ENCODE results near the gene ZDHHC11B. TPM values are rescaled to one million over a fixed set of nuclear protein-coding genes. Genes with fewer than 3 reads are reported as not detected.

Gene ZDHHC11B
- total and polyA plus RNA-seq, 2 of the 13 experiments (the other 11 are each of a cell fraction or from before 2014, with no cell fraction given) = 0.11 to 0.12 TPM

DNA sequence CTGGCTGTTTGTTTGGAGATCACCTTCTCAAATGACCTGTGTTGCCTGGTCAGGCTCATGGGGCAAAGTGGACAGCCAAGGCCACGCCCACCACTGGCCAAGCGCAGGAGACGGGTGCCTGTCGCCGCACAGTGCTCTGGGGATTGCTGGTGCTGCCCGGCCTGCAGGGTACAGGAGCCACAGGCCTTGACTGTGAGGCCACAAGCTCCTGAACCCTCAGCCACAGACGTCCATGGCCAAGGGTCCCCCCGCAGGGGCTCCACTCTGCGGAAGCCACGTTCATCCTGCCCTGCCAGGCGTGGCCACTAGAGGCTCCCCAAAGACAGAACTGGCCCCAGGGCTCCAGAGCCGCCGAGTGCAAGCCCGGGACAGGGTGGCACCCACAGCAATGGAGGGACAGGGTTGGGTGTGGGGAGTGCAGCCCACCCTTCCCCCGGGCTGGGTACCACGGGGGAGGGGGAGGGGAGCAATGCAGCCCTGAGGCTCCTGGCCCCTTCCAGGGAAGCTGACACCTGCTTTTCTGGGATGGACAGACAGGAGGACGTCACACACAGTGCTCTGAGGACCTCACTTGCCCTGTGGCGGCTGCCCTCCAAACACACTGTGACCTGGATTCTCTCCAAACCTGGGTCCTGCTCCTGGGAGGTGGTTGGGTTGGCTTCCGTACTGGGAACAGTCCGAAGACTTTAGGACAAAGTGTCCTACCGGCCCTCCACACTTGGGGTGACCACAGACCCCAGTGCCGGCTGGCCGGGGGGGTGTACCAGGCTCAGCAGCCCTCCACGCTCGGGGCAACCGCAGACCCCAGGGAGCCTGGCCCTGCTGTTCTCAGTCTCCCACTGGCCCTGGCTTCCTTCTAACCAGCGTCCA, 112.8 kb downstream of the ZDHHC11B start (continued):
- TF ChIP-seq HES4 (CRISPR knock-in tag; IDR thresholded peaks at IDR 0.05; ENCODE audit: borderline replicate concordance) (no peak), ZNF597 (CRISPR knock-in tag; IDR thresholded peaks at IDR 0.05) (no peak), POLR2AphosphoS5 (IDR thresholded peaks at IDR 0.05; ENCODE audit: low read depth, low read length) (no peak; the same call in 1 of the 2 replicates), HDAC1 (CRISPR knock-in tag; IDR thresholded peaks at IDR 0.05) (no peak; the same call in 1 of the 2 replicates), SIX1 (CRISPR knock-in tag; IDR thresholded peaks at IDR 0.05; ENCODE audit: borderline replicate concordance) (no peak), JUN (CRISPR knock-in tag; IDR thresholded peaks at IDR 0.05) (no peak), ZNF136 (CRISPR knock-in tag; IDR thresholded peaks at IDR 0.05; ENCODE audit: low read depth) (no peak), MTF2 (CRISPR knock-in tag; IDR thresholded peaks at IDR 0.05; ENCODE audit: borderline replicate concordance) (no peak), ZNF709 (CRISPR knock-in tag; IDR thresholded peaks at IDR 0.05) (no peak), RFX1 (IDR thresholded peaks at IDR 0.05) (no peak), TERF1 (CRISPR knock-in tag; IDR thresholded peaks at IDR 0.05) (no peak), ZNF761 (CRISPR knock-in tag; conservative IDR thresholded peaks at IDR 0.05) (peak; percentile 42), ZNF563 (CRISPR knock-in tag; IDR thresholded peaks at IDR 0.05) (no peak), ZNF235 (CRISPR knock-in tag; IDR thresholded peaks at IDR 0.05; ENCODE audit: borderline replicate concordance) (no peak), HNRNPK (IDR thresholded peaks at IDR 0.05; ENCODE audit: low read depth, low read length, poor library complexity, severe bottlenecking) (no peak), SNAI1 (CRISPR knock-in tag; IDR thresholded peaks at IDR 0.05; ENCODE audit: borderline replicate concordance) (no peak), KLF9 (CRISPR knock-in tag; IDR thresholded peaks at IDR 0.05; ENCODE audit: low read depth) (peak; percentile 72; the same call in 1 of the 2 replicates), RBFOX2 (IDR thresholded peaks at IDR 0.05; ENCODE audit: low read depth, low read length) (no peak), ZNF451 (CRISPR knock-in tag; IDR thresholded peaks at IDR 0.05) (no peak), ZNF512B (CRISPR knock-in tag; IDR thresholded peaks at IDR 0.05; ENCODE audit: borderline replicate concordance) (peak; percentile 87; the same call in 1 of the 2 replicates), HMGA1 (CRISPR knock-in tag; conservative IDR thresholded peaks at IDR 0.05) (no peak), ZNF652 (CRISPR knock-in tag; IDR thresholded peaks at IDR 0.05; ENCODE audit: borderline replicate concordance, low read depth) (no peak), NFE2L2 (IDR thresholded peaks at IDR 0.05; ENCODE audit: low read length) (no peak)
- TF ChIP-seq, protein P1, sequence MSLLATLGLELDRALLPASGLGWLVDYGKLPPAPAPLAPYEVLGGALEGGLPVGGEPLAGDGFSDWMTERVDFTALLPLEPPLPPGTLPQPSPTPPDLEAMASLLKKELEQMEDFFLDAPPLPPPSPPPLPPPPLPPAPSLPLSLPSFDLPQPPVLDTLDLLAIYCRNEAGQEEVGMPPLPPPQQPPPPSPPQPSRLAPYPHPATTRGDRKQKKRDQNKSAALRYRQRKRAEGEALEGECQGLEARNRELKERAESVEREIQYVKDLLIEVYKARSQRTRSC (CRISPR knock-in tag; IDR thresholded peaks at IDR 0.05; ENCODE audit: low read depth) = 0 out of 2 replicates have a peak, but pooled peaks have one; percentile 24
